GM20000 (cell line): ENCODE data around the gene AGBL5.

ENCODE experiments used
- DNase-seq: peaks from one replicate; pipeline ENCODE4 v3.0.0; 2012; ENCODE audit warnings: low spot score
- CTCF ChIP-seq: IDR thresholded peaks from 2 replicates; pipeline ENCODE4 v1.5.1; 2012; ENCODE audit warnings: mild to moderate bottlenecking, control low read depth; ENCODE audit errors: extremely low read depth, missing control alignments

AGBL5 gene

GRCh38 chr2:27057184-27057583 is 5.7 kb downstream of the AGBL5 start:
- no peak for DNase-seq
- no peak for TF ChIP-seq CTCF

- DNase-seq, result no peak
- TF ChIP-seq CTCF, result no peak
Observed at GRCh38 chr2:27058210-27058609, 6.7 kb downstream of the AGBL5 start.

GRCh38 chr2:27059141-27059820 is 7.8 kb downstream of the AGBL5 start:
- no peak for DNase-seq
- TF ChIP-seq CTCF, result no peak

GRCh38 chr2:27060323-27060722 is 8.9 kb downstream of the AGBL5 start:
- TF ChIP-seq CTCF, result no peak

GRCh38 chr2:27065128-27065527 is 13.7 kb downstream of the AGBL5 start:
- no peak for TF ChIP-seq CTCF
- no peak for DNase-seq

More at GRCh38 chr2:27060323-27060722, 8.9 kb downstream of the AGBL5 start:
- no peak for DNase-seq

- DNase-seq, result no peak
- TF ChIP-seq CTCF, result no peak
Observed at GRCh38 chr2:27067385-27067784, 15.9 kb downstream of the AGBL5 start.

- no peak for DNase-seq
- no peak for TF ChIP-seq CTCF
Observed at GRCh38 chr2:27069436-27069835, 18.0 kb downstream of the AGBL5 start.
